T-helper 1 cell (primary cell): ENCODE data around the gene GLIPR2.
"Not testable (repeated sequence)": the region's sequence is repeated elsewhere in the genome, so short reads cannot be mapped to it uniquely, and the experiment has no call there.

Experiments used
- DNase-seq, 5 donors: peaks; one replicate each; pipeline ENCODE4 v3.0.0-alpha.2; 2012 to 2020

The GLIPR2 gene

GRCh38 chr9:36163786-36164170 is 27.2 kb downstream of the GLIPR2 start:
- DNase-seq: no peak

DNA sequence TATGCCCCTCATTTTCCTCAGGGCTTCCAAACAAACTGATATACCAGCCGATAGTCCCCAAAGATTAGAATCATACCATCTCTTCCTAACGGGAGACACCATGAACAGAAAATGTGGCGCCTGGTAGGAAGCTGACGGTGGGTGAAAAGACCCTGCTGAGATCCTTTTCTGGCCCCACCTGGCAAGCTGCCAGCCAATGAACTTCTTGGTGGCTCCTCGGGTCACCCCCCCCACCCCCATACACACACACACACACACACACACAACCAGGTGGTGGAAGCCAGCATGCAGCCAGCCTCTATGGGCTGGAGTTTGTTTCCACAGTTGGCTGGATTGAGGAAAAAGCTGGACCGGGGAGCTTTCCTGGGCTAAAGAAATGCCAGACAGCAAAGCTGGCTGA is 27.8 kb downstream of the GLIPR2 start:
- DNase-seq: no peak

DNA sequence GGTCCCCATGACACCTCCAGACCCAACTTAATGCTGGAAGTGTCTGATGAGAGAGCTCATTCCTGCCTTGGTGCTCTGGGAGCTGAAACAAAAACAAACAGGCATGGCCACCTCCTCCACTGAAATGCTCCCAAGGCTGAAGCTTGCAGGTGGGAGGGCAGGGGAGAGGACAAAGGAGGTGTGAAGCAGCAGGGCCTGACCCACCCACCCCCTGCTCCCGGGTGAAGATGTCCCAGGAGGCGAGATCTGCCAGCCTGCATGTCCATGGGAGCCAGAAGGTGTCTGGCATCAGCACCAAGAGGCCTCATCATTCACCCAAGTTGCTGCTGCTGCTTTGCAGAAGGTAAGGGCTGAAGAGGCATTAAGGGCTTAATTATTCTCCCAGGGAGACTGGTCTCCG is 28.5 kb downstream of the GLIPR2 start:
- no peak for DNase-seq

- DNase-seq: no peak
These were observed 29.3 kb downstream of the GLIPR2 start for GRCh38 chr9:36165826-36166167.

DNA sequence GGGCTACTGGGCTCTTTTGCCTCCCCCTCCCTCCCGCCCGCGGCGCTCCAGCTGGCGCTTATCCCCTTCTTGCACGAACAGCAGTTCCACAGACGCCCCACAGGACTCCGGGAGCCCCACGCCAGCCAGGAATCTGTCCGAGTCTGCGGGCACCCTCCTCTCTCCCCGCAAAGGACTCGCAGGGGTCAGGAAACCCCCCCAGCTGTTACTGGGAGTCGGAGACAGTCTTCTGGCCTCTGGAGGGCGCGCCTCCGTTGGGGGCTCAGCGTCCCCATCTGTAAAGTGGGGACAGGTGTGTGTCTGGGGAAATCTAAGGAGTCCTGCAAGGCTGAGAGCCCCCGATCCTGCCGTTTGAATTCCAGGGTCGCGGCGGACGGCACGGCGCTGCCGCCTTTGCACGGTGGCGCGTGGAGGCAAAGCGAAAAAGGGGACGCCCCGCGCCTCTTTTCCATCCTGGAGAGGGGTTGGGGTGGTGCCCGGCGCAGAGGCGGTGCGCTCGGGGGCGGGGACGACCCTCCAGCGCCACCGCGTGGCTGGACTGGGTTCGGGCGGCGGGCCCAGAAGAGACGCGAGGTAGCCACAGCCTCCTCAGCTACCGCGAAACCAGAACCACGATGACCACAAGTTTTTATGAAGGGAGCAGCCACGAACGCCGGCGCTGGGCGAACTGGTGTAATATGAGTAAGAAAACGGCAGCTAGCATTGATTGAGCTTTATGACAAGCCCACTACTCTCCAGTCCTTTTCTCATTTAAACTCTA is 29.8 kb downstream of the GLIPR2 start:
- peak; percentile 63 to 82 (median 75) for DNase-seq

GRCh38 chr9:36169166-36169565 is 32.6 kb downstream of the GLIPR2 start, which contains the start of gene CCIN:
Gene CCIN, plus strand, starts transcription at chr9:36169388. Its CDS starts 115 bp downstream, at chr9:36169503.
- no peak for DNase-seq

GRCh38 chr9:36169708-36170107 is 33.2 kb downstream of the GLIPR2 start:
- DNase-seq: no peak

DNA sequence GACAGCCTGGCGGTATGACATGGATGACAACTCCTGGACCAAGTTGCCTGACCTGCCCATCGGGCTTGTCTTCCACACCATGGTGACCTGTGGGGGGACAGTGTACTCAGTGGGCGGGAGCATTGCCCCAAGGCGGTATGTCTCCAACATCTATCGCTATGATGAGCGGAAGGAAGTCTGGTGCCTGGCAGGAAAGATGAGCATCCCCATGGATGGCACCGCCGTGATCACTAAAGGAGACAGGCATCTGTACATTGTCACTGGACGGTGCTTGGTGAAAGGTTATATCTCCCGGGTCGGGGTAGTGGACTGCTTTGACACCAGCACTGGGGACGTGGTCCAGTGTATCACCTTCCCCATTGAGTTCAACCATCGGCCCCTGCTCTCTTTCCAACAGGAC is 34.0 kb downstream of the GLIPR2 start:
- DNase-seq: no peak

DNA sequence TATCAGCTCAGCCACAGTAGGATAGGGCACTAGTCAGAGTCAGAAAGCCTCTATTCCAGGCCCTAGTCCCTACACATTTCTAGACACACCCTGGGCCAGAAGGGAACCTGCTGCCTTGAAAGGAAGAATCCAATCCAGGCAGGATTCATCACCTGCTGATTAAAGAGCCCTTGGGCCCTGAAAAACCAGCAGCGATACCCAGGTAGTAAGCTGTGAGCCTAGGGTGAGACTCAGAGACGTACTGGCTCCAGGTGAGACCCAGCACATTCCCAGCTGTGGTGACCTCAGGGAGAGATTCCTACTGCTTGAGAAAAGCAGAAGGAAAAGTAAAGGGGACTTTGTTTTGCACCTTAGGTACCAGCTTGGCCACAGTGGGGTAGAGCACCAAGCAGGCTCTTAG is 37.3 kb downstream of the GLIPR2 start:
- no peak for DNase-seq

GRCh38 chr9:36174271-36174670 is 37.7 kb downstream of the GLIPR2 start:
- no peak for DNase-seq

DNA sequence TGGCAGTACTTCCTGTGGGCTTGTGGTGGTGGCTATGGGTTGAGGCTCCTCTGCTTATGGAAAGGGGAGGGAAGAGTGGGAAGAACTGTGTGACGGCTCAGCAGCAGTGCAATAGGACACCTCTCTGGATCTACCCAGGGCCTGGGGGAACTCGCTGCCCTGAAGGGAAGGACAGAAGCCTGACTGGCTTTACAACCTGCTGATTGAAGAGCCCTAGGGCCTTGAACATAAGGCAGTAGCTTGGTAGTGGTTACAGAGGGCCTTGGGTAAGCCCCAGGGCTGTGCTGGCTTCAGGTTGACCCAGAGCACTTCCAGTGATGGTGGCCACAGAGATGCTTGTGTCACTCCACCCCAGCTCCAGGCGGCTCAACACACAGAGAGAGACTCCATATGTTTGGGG is 38.2 kb downstream of the GLIPR2 start:
- no peak for DNase-seq

GRCh38 chr9:36175209-36175608 is 38.7 kb downstream of the GLIPR2 start:
- DNase-seq: not testable (repeated sequence)

GRCh38 chr9:36176496-36176895 is 40.0 kb downstream of the GLIPR2 start:
- DNase-seq: not testable (repeated sequence)

- no peak for DNase-seq
These were observed 41.0 kb downstream of the GLIPR2 start for GRCh38 chr9:36177571-36177970.

DNA sequence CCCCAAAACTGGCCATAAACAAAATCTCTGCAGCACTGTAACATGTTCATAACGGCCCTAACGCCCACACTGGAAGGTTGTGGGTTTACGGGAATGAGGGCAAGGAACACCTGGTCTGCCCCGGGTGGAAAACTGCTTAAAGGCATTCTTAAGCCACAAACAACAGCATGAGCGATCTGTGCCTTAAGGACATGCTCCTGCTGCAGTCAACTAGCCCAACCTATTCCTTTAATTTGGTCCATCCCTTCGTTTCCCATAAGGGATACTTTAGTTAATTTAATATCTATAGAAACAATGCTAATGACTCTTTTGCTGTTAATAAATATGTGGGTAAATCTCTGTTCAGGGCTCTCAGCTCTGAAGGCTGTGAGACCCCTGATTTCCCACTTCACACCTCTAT is 43.7 kb downstream of the GLIPR2 start:
- not testable (repeated sequence) for DNase-seq

DNA sequence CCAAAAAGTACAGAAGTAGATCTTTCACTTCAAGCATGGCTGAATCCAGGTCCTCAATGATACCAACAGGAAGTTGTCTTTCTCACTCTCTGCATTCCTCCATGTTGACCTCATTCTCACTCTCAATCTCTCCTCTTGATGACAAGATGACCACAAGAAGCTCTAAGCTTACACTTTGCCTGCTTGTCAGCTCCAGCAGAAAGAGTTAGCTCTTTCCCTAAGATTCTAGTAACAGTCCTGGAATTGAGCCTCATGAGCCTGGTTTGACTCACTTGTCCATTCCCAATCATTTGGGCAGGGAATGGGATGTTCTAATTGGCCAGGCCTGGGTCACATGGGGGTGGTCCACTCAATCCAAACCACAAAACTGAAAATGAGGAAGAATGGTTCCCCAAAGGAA is 50.9 kb downstream of the GLIPR2 start:
- DNase-seq: no peak

GRCh38 chr9:36188212-36188611 is 51.7 kb downstream of the GLIPR2 start:
- no peak for DNase-seq

DNA sequence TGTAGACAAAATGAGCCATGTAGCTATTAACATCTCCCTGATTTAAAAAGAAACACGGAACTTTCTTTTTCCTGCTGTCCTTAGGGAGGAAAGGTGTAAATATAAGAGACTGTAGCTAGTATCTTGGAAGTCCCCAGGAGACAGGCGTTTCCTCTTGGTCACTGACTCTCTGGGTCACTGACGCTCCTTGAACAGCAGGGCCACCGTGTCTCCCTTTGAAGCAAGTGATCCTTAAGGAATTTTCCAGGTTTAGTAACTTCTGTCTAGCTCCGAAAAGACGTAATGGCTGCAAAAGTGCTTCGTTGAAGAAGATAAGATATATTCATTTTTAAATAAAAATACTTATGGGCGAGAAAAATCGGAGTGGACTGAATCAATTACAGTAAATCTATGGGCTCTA is 53.4 kb downstream of the GLIPR2 start:
- DNase-seq: no peak

DNA sequence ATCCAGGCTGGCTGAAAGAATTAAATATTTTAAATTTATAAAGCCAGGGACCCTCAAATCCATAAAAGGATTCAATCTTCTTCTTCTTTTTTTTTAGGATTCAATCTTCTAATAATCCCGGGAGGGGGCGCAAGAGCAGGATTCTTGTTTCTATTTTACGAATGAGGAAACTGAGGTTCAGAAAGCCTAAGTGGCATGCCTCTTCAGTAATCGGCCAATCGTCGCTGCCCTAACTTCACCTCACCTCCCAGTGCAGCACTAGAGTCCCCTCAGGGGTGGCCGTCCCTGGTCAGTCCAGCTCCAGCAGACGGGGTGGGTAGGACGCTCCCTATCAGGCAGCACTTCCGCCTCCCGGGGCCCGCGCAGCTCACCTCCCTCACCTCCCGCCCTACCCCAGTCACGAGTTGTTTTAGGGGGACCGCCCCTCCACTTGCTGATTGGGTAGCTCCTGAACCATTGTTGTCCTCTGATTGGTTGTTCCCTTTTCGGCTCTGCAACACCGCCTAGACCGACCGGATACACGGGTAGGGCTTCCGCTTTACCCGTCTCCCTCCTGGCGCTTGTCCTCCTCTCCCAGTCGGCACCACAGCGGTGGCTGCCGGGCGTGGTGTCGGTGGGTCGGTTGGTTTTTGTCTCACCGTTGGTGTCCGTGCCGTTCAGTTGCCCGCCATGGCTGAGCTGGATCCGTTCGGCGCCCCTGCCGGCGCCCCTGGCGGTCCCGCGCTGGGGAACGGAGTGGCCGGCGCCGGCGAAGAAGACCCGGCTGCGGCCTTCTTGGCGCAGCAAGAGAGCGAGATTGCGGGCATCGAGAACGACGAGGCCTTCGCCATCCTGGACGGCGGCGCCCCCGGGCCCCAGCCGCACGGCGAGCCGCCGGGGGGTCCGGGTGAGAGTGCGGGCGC is 54.1 kb downstream of the GLIPR2 start, which contains the start of gene CLTA:
TSS of gene CLTA (plus strand) at position 534 of the 902 bp plus-strand sequence. CDS start at position 670, 136 bp downstream.
- peak; percentile 86 to 98 (median 94) for DNase-seq

- peak; percentile 15 to 56 (median 31) for DNase-seq
These were observed 54.7 kb downstream of the GLIPR2 start for GRCh38 chr9:36191290-36191645.

DNA sequence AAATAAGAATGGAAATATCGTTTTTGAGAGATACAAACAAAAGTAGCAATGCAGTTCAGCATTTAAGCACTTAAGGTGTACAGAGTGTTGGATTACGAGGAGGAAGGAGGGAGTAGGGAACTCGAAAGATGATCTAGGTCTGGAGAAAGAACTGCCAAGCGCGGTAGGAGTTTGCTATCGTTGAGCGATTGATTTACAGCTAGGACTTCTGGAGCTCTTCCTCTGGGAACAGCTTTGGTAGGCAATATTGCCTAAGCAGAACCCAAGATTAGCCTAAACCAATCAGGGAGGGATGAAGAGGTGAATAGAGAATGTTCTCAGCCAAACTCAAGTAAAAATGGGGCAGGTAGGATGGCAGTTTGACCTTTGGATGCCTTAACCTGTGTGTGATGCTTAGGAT is 55.2 kb downstream of the GLIPR2 start:
- no peak for DNase-seq

DNA sequence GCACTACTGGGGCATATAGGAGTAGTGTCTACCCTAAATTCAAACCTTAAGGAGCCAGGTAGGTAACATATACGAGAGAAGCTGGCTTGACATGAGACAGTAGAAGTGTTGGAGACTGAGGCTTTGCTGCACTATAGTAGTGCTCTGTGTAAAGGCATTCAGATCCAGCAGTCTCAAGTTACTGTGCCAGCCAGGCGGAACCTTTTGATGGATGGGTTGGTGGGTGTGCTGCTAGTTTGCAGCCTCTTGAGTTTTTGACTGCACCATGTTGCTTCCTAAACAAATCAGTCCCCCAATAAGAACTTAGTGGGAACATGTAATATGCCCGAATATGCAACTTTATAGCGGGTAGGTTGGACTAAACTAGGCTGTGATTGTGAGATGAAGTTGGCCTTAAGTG is 55.7 kb downstream of the GLIPR2 start:
- no peak for DNase-seq

DNA sequence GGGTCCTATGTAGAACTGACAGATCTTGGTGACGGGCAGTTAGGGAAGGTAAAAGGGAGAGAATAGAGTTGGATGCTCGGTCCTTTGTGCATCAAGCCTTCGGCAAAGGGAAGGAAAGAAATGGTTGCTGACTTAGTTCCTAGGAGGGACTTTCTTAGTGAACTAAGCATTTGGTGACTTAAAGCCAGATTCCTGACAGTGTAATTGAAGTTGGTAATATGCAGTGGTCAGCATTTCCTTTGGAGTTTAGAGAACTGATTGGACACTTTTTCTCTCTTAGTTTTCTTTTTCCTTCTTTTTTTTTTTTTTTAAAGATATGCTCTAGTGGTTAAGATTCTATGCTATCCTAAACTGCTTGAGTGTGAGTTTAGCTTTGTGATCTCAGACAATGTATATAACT is 56.5 kb downstream of the GLIPR2 start:
- no peak for DNase-seq
